C4-2B (cell line): ENCODE data around the gene OSGEP.

ENCODE experiments used
- ZFX ChIP-seq: fragments of 450-650 bp; IDR thresholded peaks from 2 replicates; pipeline ENCODE4 v1.6.1; 2017
- TF ChIP-seq, protein P1 (sequence below): fragments of 450-650 bp; conservative IDR thresholded peaks from 2 replicates; pipeline ENCODE4 v1.5.1; 2017; ENCODE audit warnings: mild to moderate bottlenecking

DNA sequence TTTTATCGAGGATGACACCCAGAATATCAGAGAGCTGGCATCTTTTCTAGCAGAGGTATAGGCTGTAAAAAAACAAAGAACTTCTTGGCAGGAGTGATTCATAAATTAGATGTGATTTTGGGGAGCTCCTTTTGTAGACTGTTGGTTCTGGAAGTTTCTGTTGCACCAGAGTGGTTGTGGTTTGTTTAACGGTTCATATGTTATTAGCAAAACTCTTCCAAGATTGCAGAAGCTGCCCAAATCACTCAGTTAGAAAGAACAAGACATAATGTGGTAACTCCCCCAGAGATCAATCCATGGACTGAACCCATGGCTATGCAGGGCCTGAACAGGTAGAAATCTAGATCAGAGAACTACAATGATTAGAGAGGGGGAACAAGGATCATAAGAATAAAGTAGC, 44.0 kb upstream of the OSGEP start:
- TF ChIP-seq, protein P1, sequence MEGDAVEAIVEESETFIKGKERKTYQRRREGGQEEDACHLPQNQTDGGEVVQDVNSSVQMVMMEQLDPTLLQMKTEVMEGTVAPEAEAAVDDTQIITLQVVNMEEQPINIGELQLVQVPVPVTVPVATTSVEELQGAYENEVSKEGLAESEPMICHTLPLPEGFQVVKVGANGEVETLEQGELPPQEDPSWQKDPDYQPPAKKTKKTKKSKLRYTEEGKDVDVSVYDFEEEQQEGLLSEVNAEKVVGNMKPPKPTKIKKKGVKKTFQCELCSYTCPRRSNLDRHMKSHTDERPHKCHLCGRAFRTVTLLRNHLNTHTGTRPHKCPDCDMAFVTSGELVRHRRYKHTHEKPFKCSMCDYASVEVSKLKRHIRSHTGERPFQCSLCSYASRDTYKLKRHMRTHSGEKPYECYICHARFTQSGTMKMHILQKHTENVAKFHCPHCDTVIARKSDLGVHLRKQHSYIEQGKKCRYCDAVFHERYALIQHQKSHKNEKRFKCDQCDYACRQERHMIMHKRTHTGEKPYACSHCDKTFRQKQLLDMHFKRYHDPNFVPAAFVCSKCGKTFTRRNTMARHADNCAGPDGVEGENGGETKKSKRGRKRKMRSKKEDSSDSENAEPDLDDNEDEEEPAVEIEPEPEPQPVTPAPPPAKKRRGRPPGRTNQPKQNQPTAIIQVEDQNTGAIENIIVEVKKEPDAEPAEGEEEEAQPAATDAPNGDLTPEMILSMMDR: no peak
- no peak for TF ChIP-seq ZFX
